Measurements from ENCODE around the gene TMOD2. TPM values are rescaled to one million over a fixed set of nuclear protein-coding genes. Genes with fewer than 3 reads are reported as not detected.

Gene TMOD2
- total RNA-seq, 2 experiments from 2014 or later: 6.4 to 6.8 TPM

DNA sequence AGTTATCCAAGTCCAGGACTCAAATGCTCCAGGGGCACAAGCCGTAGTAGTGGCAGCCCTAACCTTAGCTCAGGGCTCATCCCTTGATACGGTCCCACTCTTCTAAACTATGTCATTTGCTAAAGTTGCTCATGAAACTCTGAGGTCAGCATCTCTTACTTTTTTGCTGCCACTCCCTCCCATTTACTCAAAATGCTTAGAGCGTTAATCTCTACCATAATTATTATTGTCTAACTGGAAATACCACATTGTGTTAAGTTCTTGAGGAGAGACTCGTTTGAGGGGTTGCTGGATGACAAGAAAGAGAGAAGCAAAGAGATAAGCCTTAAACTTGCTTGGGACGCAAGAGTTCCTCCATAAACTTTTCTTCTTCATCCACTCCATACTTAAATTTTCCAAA lies 51.2 kb downstream of the TMOD2 start:
- Mint-ChIP-seq H3K27ac (no peak overlapping the region), H3K4me1 (ENCODE audit: low read depth) (no peaks in the 10 kb centered on the region), H3K4me3 (no peak overlapping the region), H3K36me3 (ENCODE audit: low read depth) (peaks cover 11% of the 10 kb centered on the region), H3K9me3 (no peaks in the 10 kb centered on the region), H3K27me3 (ENCODE audit: low read depth) (no peaks in the 10 kb centered on the region)
- no peak for DNase-seq
- CTCF ChIA-PET: interaction anchor here (0.6 to 1.3 kb wide), 2 partner anchors 8 to 27 kb away, joined by 3 to 4 read pairs; no protein-coding TSS in a partner anchor
- intact Hi-C loops (cut with micrococcal nuclease): no loop called here

DNA sequence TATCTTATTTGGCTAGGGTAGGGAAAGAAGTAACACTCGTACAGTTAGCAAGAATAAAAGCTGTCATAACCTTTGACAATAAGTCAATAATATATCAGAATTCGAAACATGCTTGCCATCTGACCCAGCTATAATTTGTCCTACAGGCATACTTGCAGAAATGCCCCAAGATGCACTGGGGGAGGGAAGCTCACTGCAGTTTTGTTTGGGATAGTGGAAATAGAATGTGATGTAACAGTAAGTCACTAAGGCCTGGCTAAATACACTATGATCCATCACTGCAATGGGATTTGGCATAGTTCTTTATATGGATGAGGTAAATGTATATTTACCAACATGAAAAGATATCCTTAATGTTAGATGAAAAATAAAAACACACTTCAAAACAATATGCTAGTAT lies 52.6 kb downstream of the TMOD2 start:
- no peak for DNase-seq
- peaks cover 11% of the 10 kb centered on the region for H3K36me3 Mint-ChIP-seq (ENCODE audit: low read depth)
- no peaks in the 10 kb centered on the region for H3K27me3 Mint-ChIP-seq (ENCODE audit: low read depth)
- CTCF ChIA-PET: interaction anchor here (1.1 kb wide), 1 partner anchor 14 kb away, joined by 3 read pairs; no protein-coding TSS in a partner anchor
- H3K4me1 Mint-ChIP-seq (ENCODE audit: low read depth): no peaks in the 10 kb centered on the region
- H3K9me3 Mint-ChIP-seq: no peaks in the 10 kb centered on the region
- H3K4me3 Mint-ChIP-seq: no peak overlapping the region
- H3K27ac Mint-ChIP-seq: no peak overlapping the region
- intact Hi-C loops (cut with micrococcal nuclease): no loop called here

DNA sequence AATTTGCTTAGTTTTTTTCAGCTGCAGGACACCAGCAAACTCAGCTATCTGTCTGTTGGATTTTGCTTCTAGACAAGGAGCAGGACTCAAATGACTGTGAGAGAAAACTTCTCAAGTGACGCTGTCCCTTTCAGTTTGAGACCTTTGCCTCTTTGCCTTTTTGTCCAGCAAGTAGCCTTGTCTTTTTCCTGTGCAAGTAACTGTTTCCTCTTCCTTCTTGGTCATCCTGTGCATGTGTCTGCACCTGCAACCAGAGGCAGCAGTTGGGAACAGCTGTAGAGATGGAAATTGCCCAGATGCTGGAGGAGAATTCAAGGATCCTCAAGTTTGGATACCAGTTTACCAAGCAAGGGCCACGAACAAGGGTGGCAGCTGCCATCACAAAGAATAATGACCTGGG lies 54.7 kb downstream of the TMOD2 start:
- intact Hi-C loops (cut with micrococcal nuclease): no loop called here

DNA sequence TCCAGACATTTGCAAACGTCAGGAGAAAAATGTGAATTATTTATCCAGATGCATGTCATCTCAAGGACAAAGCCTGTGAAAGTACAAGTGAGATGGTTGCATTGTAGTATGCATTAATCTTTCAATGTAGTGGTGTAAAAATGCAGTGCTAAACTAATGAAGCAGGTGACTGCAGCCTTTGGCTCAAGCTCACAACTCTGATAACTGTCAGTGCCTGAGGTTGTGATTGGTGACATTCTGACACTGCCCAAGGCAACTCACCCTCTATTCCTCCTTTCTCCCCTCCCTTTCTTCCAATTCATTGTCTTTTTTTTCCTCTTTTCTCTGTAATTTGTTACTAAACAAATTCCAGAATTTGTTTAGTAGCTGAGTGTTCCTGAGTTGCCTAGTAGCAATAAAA lies 58.1 kb downstream of the TMOD2 start:
- H3K4me1 Mint-ChIP-seq (ENCODE audit: low read depth): no peaks in the 10 kb centered on the region
- H3K9me3 Mint-ChIP-seq: no peaks in the 10 kb centered on the region
- no peak for DNase-seq
- no peaks in the 10 kb centered on the region for H3K27me3 Mint-ChIP-seq (ENCODE audit: low read depth)
- H3K4me3 Mint-ChIP-seq: no peak overlapping the region
- H3K36me3 Mint-ChIP-seq (ENCODE audit: low read depth): peaks cover 7% of the 10 kb centered on the region
- intact Hi-C loops (cut with micrococcal nuclease): no loop called here
- H3K27ac Mint-ChIP-seq: no peak overlapping the region
- CTCF ChIA-PET: no interaction called here

More for the DNA sequence above, 54.7 kb downstream of the TMOD2 start:
- H3K27ac Mint-ChIP-seq: no peak overlapping the region
- peaks cover 8% of the 10 kb centered on the region for H3K36me3 Mint-ChIP-seq (ENCODE audit: low read depth)
- no peak overlapping the region for H3K4me3 Mint-ChIP-seq
- no peaks in the 10 kb centered on the region for H3K4me1 Mint-ChIP-seq (ENCODE audit: low read depth)
- no peaks in the 10 kb centered on the region for H3K9me3 Mint-ChIP-seq
- CTCF ChIA-PET: interaction anchor here (0.6 kb wide), 1 partner anchor 21 kb away, joined by 3 read pairs; no protein-coding TSS in a partner anchor
- DNase-seq: no peak
- H3K27me3 Mint-ChIP-seq (ENCODE audit: low read depth): no peaks in the 10 kb centered on the region

DNA sequence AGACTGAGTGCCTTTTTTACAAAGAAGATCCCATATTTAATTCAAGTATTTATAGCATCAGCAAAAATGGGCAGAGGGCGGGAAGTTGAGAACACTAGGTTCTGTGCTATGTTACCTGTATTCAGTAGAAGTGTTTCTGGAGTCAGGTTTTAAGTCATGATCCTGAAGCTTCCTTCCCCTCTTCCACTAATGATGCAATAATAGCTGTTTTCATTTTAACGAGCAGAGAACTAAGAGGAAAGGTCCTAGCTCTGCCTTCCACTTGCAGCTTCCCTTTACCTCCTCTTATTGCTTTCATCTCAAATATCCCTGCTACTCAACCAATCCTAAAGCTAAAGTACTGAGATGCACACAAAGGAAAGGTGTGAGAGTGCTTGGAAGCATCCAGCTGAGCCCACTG lies 61.2 kb downstream of the TMOD2 start:
- no peak for DNase-seq
- Mint-ChIP-seq H3K36me3 (ENCODE audit: low read depth) (no peaks in the 10 kb centered on the region), H3K4me1 (ENCODE audit: low read depth) (no peaks in the 10 kb centered on the region), H3K9me3 (no peaks in the 10 kb centered on the region), H3K4me3 (no peak overlapping the region), H3K27me3 (ENCODE audit: low read depth) (no peaks in the 10 kb centered on the region), H3K27ac (no peak overlapping the region)
- intact Hi-C loops (cut with micrococcal nuclease): no loop called here
- CTCF ChIA-PET: interaction anchor here (0.6 to 1.5 kb wide), 3 partner anchors 34 to 148 kb away, joined by 3 to 5 read pairs (median 3); no protein-coding TSS in a partner anchor

DNA sequence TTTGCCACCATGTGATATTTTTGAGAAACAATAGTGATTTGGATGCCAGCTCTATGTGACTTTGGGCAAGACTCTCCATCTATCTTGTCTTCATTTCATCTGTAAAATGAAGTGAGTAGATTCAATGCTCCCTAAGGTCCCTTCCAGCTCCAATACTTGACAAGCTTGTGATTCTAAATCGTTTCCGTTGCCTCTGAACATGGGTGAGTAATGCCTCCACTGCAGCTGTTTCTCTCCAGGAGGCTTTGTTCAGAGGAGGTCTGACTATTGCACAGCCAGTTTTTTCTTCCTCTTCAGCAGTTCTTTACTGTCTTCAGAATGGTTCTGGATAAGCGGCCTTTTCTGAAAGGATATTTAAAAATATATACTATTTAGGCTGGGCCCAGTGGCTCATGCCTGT lies 63.2 kb downstream of the TMOD2 start:
- H3K27ac Mint-ChIP-seq: no peak overlapping the region
- CTCF ChIA-PET: no interaction called here
- H3K4me1 Mint-ChIP-seq (ENCODE audit: low read depth): no peaks in the 10 kb centered on the region

DNA sequence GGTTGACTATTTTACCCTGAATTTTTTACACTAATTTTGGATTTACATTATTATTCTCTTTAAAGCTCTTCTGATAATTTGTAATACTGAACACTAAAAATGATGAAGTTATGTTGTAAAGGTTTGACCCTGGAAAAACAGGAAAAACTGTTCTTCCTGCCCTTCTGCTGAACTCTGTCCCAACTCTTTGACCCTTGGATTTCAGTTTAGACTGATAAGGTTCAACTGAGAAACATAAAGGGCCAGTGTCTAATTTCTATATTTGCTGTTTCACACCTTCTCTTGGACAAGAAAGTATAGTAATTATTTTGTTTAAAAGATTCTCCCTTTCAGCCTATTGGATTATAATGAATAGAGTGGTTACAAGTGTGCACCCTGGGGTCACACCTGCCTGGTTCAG lies 65.2 kb downstream of the TMOD2 start:
- no peaks in the 10 kb centered on the region for H3K27me3 Mint-ChIP-seq (ENCODE audit: low read depth)
- DNase-seq: no peak
- H3K4me3 Mint-ChIP-seq: no peak overlapping the region
- H3K4me1 Mint-ChIP-seq (ENCODE audit: low read depth): no peaks in the 10 kb centered on the region
- peaks cover 16% of the 10 kb centered on the region for H3K9me3 Mint-ChIP-seq
- CTCF ChIA-PET: no interaction called here
- intact Hi-C loops (cut with micrococcal nuclease): no loop called here
- H3K27ac Mint-ChIP-seq: no peak overlapping the region
- peaks cover 9% of the 10 kb centered on the region for H3K36me3 Mint-ChIP-seq (ENCODE audit: low read depth)

More for the DNA sequence above, 63.2 kb downstream of the TMOD2 start:
- peaks cover 4% of the 10 kb centered on the region for H3K36me3 Mint-ChIP-seq (ENCODE audit: low read depth)
- no peaks in the 10 kb centered on the region for H3K27me3 Mint-ChIP-seq (ENCODE audit: low read depth)
- H3K4me3 Mint-ChIP-seq: no peak overlapping the region
- intact Hi-C loops (cut with micrococcal nuclease): no loop called here
- no peak for DNase-seq
- H3K9me3 Mint-ChIP-seq: no peaks in the 10 kb centered on the region

DNA sequence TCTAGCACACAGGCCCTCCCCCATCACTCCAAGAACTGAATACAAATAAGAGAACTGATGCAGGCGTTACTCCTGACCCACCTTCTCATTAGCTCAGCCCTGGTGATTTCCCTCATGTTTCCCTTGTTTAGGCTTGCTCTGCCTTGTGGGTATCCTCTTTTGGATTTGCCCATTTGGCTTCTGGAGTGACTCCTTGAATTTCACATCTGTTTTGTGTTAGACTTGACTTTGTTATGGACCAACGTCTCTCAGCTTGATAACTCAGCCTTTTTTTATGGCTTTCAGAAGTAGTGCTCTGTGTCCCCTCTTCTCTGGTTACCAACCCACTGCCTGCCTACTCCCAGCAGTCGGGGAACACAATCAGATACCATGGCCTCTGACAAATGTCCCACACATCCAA lies 66.8 kb downstream of the TMOD2 start:
- DNase-seq: no peak
- H3K36me3 Mint-ChIP-seq (ENCODE audit: low read depth): peaks cover 9% of the 10 kb centered on the region
- CTCF ChIA-PET: no interaction called here
- no peaks in the 10 kb centered on the region for H3K4me1 Mint-ChIP-seq (ENCODE audit: low read depth)
- no peaks in the 10 kb centered on the region for H3K27me3 Mint-ChIP-seq (ENCODE audit: low read depth)
- intact Hi-C loops (cut with micrococcal nuclease): no loop called here
- no peak overlapping the region for H3K4me3 Mint-ChIP-seq
- H3K27ac Mint-ChIP-seq: no peak overlapping the region
- H3K9me3 Mint-ChIP-seq: peaks cover 20% of the 10 kb centered on the region

DNA sequence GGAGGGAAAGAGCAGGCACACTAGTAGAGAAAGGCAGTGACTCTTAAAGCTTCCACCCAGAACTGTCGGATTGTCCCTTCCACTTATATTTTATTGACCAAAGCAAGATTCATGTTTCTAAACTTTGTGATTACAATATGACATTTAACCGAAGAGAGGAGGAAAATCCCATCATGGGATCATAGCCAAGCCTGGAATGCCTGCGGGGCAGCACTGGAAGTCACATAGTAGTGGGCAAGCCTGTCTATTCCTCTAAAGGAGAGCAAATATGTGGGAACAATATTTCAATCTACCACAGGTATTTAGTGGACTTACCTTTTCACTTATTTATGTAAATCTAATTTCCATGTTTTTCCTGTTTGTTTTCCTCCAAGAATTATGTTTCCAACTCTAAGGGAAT lies 74.3 kb downstream of the TMOD2 start:
- H3K4me3 Mint-ChIP-seq: no peak overlapping the region
- H3K27me3 Mint-ChIP-seq (ENCODE audit: low read depth): no peaks in the 10 kb centered on the region
- H3K27ac Mint-ChIP-seq: no peak overlapping the region
- H3K4me1 Mint-ChIP-seq (ENCODE audit: low read depth): peaks cover 8% of the 10 kb centered on the region
- intact Hi-C loops (cut with micrococcal nuclease): no loop called here
- DNase-seq: no peak
- CTCF ChIA-PET: interaction anchor here (0.7 to 1.4 kb wide), 2 partner anchors 19 to 78 kb away, joined by 3 read pairs; no protein-coding TSS in a partner anchor
- H3K9me3 Mint-ChIP-seq: peaks cover 13% of the 10 kb centered on the region
- H3K36me3 Mint-ChIP-seq (ENCODE audit: low read depth): peaks cover 5% of the 10 kb centered on the region

DNA sequence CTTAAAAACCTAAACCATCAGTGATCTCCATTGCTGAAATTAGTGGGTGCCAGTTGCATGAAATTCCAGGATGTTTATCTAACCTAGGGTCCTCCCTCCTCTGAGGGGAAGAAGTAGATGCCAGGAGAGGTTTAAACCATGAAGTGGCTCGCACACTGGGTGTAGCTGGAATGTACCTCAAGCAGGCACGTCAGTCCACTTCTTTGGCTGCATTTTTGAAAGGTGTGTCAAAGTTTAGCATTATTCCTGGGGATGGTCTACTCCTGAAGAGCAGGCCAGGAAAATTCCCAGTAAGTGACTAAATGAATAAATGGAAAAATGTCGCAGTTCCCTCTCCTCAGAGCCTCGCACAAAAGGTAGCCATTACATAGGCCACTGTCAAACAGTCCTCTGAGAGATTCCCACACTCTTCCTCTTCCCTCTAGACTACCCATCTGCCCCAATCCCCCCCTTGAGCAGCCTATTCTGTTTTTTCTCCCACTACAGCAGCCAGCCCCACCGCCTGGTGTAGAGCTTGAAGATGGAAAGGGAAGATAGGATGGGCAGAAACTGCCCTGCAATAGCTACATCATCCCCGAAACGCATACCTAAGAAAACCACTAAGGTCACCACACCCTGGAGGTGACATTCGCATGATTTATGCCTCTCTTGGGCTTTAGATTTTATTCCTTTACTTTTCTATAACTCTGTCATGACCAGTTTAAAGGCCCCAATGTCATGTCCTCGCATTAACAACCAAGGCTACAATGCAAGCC lies 77.4 kb downstream of the TMOD2 start:
- intact Hi-C loops (cut with micrococcal nuclease): loop anchor here (2.0 kb wide), 1 partner anchor 142 kb away; the partner anchor contains the start of gene LEO1

DNA sequence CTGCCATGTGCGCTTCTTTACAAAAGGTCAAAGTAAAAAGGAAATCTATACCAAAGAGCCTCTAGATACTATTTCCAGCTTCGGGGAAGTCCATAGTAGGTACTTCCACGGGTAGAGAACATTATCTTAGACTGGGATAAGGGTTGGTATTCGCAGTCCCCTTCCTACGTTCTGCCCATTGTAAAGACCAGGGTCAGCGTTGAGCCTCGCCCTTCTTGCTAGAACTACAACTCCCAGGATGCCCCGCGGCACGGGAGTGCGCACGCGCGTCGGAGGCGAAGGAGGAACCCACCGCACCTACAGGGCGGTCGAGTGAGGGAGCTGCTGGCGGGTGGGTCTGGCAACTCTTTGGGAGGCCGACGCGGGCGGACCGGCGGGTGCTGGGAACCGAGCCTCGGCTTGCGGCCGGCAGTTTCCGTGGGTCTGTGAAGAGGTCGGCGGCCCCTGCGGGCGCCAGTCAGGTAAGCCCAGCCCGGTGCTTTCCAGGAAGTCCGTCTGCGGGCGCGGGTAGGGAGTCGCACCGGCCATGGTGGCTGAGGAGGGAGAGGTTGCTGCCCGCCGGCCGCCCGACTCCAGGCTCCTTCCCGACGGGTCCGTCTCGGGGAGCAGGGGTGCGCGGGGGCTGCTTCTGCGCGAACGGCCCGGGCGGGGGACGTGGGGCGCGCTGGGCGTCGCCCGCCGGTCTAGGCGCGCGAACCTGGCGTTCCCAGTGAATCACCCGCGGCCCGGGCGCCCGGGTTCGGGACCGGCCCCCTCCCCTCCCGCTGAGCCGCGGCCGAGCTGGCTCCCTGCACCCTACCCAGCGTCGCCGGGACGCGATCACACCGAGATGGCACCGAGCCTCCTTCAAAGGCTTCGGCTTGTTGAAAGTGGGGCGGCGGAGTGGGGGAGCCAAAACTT lies 78.2 kb downstream of the TMOD2 start, which contains the start of gene TMOD3:
TSS of gene TMOD3 (plus strand) at position 278 of the 900 bp plus-strand sequence. CDS start 33,232 bp downstream, outside the sequence.
- CTCF ChIA-PET: interaction anchor here (1.1 kb wide), 1 partner anchor 49 kb away, joined by 3 read pairs; no protein-coding TSS in a partner anchor
- Mint-ChIP-seq H3K36me3 (ENCODE audit: low read depth) (peaks cover 1% of the 10 kb centered on the region), H3K9me3 (no peaks in the 10 kb centered on the region), H3K27me3 (ENCODE audit: low read depth) (no peaks in the 10 kb centered on the region), H3K27ac (peak within 1 kb of the TSS; percentile 83), H3K4me3 (peak within 1 kb of the TSS; percentile 89), H3K4me1 (ENCODE audit: low read depth) (peaks cover 39% of the 10 kb centered on the region)
- peak; percentile 91 for DNase-seq
- intact Hi-C loops (cut with micrococcal nuclease): loop anchor here (1.0 to 5.0 kb wide), 7 partner anchors 9 to 178 kb away; partner anchors contain the start of genes LEO1 and LYSMD2

More for the DNA sequence above, 77.4 kb downstream of the TMOD2 start:
- Mint-ChIP-seq H3K9me3 (no peaks in the 10 kb centered on the region), H3K36me3 (ENCODE audit: low read depth) (peaks cover 1% of the 10 kb centered on the region), H3K27ac (no peak overlapping the region), H3K27me3 (ENCODE audit: low read depth) (no peaks in the 10 kb centered on the region), H3K4me3 (peak overlapping the region; percentile 89), H3K4me1 (ENCODE audit: low read depth) (peaks cover 35% of the 10 kb centered on the region)
- CTCF ChIA-PET: no interaction called here
- no peak for DNase-seq

DNA sequence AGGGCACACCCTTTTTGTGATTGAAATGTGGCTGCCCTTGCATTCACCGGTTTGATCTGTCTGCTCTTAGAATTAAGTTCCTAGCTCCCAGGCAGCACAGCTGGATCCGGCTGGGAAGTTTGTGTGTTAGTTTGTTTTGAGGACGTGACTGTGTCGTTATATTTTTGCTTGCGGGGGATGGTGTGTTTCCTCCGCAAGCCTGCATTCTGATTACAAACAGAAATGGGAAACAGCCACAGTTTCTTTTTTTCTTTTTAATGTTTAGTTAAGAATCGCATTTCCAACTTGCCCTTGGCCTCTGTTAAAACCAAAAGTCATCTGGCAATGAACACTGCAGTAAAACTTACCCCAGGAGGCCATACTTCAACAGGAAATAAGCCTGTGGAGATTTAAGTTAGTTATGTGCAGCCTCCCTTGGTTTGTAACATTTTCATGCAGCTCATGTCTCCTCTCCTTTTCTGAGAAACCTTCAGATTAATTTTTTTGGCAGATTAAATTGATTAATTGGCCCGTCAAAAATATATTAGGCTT lies 78.9 kb downstream of the TMOD2 start:
- Mint-ChIP-seq H3K27ac (peak overlapping the region; percentile 83), H3K4me3 (peak overlapping the region; percentile 89), H3K27me3 (ENCODE audit: low read depth) (no peaks in the 10 kb centered on the region), H3K9me3 (no peaks in the 10 kb centered on the region), H3K4me1 (ENCODE audit: low read depth) (peaks cover 44% of the 10 kb centered on the region), H3K36me3 (ENCODE audit: low read depth) (peaks cover 1% of the 10 kb centered on the region)
- CTCF ChIA-PET: interaction anchor here (0.7 to 1.1 kb wide), 2 partner anchors 48 to 307 kb away, joined by 3 read pairs; no protein-coding TSS in a partner anchor
- no peak for DNase-seq
- intact Hi-C loops (cut with micrococcal nuclease): loop anchor here (1.0 to 5.0 kb wide), 6 partner anchors 8 to 177 kb away; partner anchors contain the start of gene LYSMD2
